OCI-LY3 (cell line): Measurements from ENCODE around the gene CCDC28B.

Experiments used
- H2AFZ ChIP-seq: fragments of 200-600, 300-600 bp; shearing (Covaris generic); 2 replicates; pipeline ENCODE4 v1.6.0; 2014; ENCODE audit warnings: antibody characterized with exemption, low read depth, low read length
- H3K27ac ChIP-seq: fragments of 200-600, 300-600 bp; sonication (generic); 2 replicates; pipeline ENCODE4 v1.5.1; 2014; ENCODE audit warnings: mild to moderate bottlenecking, low read length, moderate library complexity, mixed read lengths
- H3K27me3 ChIP-seq: fragments of 200-600, 300-600 bp; sonication (generic); 2 replicates; pipeline ENCODE4 v1.6.1; 2014; ENCODE audit warnings: low read depth, low read length, mixed read lengths
- H3K36me3 ChIP-seq: fragments of 200-600, 300-600 bp; sonication (generic); replicated peaks from 2 replicates; pipeline ENCODE3; 2014; ENCODE audit warnings: low read depth, low read length, mixed read lengths
- H3K4me1 ChIP-seq: fragments of 300-600, 200-600 bp; sonication (generic); 2 replicates; pipeline ENCODE4 v1.6.1; 2014; ENCODE audit warnings: low read length, mixed read lengths
- H3K4me2 ChIP-seq: fragments of 200-600, 300-600 bp; sonication (generic); 2 replicates; pipeline ENCODE4 v1.6.1; 2014; ENCODE audit warnings: low read length, mixed read lengths
- H3K4me3 ChIP-seq: fragments of 300-600, 200-600 bp; sonication (generic); 2 replicates; pipeline ENCODE4 v1.5.1; 2014; ENCODE audit warnings: antibody characterized with exemption, mild to moderate bottlenecking, low read length, moderate library complexity
- H3K79me2 ChIP-seq: fragments of 300-600, 200-600 bp; shearing (Covaris generic); 2 replicates; pipeline ENCODE4 v1.6.1; 2014; ENCODE audit warnings: mild to moderate bottlenecking, low read length, mixed read lengths
- H3K9ac ChIP-seq: fragments of 300-600, 200-600 bp; shearing (Covaris generic); 2 replicates; pipeline ENCODE4 v1.6.0; 2014; ENCODE audit warnings: mild to moderate bottlenecking, low read length, moderate library complexity
- H3K9me3 ChIP-seq: fragments of 200-600, 300-600 bp; shearing (Covaris generic); 2 replicates; pipeline ENCODE4 v1.6.1; 2014; ENCODE audit warnings: low read length, mixed read lengths; ENCODE audit not compliant: insufficient read depth
- H4K20me1 ChIP-seq: fragments of 200-600, 300-600 bp; sonication (generic); 2 replicates; pipeline ENCODE4 v1.6.1; 2016; ENCODE audit warnings: low read length, mixed read lengths; ENCODE audit not compliant: insufficient read depth
- EZH2phosphoT487 ChIP-seq: fragments of 200-600 bp; shearing (Covaris generic); IDR thresholded peaks from 2 replicates; pipeline ENCODE4 v1.6.1; 2018; ENCODE audit warnings: antibody characterized with exemption, mixed run types, low read depth
- TF ChIP-seq, protein P1 (sequence below): fragments of 200-600, 300-600 bp; sonication (generic); IDR thresholded peaks from 2 replicates; pipeline ENCODE4 v1.5.1; 2014; ENCODE audit warnings: antibody characterized with exemption, low read length, low read depth

CCDC28B gene

GRCh38 chr1:32192220-32192948 lies 8.0 kb upstream of the CCDC28B start:
- no peak overlapping the region for H3K4me3 ChIP-seq
- H3K27ac ChIP-seq: no peak overlapping the region
- no peak overlapping the region for H2AFZ ChIP-seq
- no peak overlapping the region for H3K4me2 ChIP-seq
- H3K36me3 ChIP-seq: peaks cover 50% of the 10 kb centered on the region
- peaks cover 6% of the 10 kb centered on the region; the same call in 1 of the 2 replicates for H3K79me2 ChIP-seq
- no peak overlapping the region for H3K9ac ChIP-seq
- no peaks in the 10 kb centered on the region; the same call in 1 of the 2 replicates for H4K20me1 ChIP-seq
- no peaks in the 10 kb centered on the region for H3K27me3 ChIP-seq
- no peaks in the 10 kb centered on the region for H3K4me1 ChIP-seq
- TF ChIP-seq, protein P1, sequence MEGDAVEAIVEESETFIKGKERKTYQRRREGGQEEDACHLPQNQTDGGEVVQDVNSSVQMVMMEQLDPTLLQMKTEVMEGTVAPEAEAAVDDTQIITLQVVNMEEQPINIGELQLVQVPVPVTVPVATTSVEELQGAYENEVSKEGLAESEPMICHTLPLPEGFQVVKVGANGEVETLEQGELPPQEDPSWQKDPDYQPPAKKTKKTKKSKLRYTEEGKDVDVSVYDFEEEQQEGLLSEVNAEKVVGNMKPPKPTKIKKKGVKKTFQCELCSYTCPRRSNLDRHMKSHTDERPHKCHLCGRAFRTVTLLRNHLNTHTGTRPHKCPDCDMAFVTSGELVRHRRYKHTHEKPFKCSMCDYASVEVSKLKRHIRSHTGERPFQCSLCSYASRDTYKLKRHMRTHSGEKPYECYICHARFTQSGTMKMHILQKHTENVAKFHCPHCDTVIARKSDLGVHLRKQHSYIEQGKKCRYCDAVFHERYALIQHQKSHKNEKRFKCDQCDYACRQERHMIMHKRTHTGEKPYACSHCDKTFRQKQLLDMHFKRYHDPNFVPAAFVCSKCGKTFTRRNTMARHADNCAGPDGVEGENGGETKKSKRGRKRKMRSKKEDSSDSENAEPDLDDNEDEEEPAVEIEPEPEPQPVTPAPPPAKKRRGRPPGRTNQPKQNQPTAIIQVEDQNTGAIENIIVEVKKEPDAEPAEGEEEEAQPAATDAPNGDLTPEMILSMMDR: no peak
- no peak for TF ChIP-seq EZH2phosphoT487
- no peaks in the 10 kb centered on the region for H3K9me3 ChIP-seq

DNA sequence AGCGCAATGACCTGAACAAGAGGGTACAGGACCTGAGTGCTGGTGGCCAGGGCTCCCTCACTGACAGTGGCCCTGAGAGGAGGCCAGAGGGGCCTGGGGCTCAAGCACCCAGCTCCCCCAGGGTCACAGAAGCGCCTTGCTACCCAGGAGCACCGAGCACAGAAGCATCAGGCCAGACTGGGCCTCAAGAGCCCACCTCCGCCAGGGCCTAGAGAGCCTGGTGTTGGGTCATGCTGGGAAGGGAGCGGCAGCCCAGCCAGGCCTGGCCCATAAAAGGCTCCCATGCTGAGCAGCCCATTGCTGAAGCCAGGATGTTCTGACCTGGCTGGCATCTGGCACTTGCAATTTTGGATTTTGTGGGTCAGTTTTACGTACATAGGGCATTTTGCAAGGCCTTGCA lies 5.4 kb upstream of the CCDC28B start:
- H4K20me1 ChIP-seq: no peaks in the 10 kb centered on the region
- H3K4me3 ChIP-seq: no peak overlapping the region
- H3K4me1 ChIP-seq: peaks cover 19% of the 10 kb centered on the region
- no peak overlapping the region for H3K4me2 ChIP-seq
- H2AFZ ChIP-seq: no peak overlapping the region
- no peak overlapping the region for H3K27ac ChIP-seq
- no peaks in the 10 kb centered on the region for H3K79me2 ChIP-seq
- peaks cover 41% of the 10 kb centered on the region for H3K36me3 ChIP-seq
- H3K9me3 ChIP-seq: no peaks in the 10 kb centered on the region
- H3K27me3 ChIP-seq: no peaks in the 10 kb centered on the region
- no peak for TF ChIP-seq EZH2phosphoT487
- TF ChIP-seq, protein P1: no peak
- no peak overlapping the region for H3K9ac ChIP-seq

DNA sequence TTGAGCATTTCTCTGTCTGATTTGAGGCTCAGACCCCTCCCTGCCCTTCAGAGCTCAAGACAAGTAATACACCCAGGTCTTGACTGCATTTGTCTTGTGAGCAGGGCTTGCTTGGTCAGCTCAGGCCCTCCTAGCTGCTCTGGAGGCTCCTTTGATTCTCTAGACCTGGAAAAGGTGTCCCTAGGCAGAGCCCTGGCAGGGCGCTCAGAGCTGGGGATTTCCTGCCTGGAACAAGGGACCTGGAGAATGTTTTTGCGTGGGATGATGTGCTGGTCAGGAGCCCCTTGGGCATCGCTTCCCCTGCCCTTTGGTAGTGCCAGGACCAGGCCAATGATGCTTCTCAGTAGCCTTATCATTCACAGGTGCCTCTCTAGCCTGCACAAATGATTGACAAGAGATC lies 4.9 kb upstream of the CCDC28B start:
- Histone ChIP-seq H3K4me2 (no peak overlapping the region), H3K36me3 (peaks cover 36% of the 10 kb centered on the region), H3K79me2 (no peaks in the 10 kb centered on the region), H3K27me3 (no peaks in the 10 kb centered on the region), H3K4me3 (no peak overlapping the region), H3K27ac (no peak overlapping the region), H3K9me3 (no peaks in the 10 kb centered on the region), H3K4me1 (peaks cover 22% of the 10 kb centered on the region), H4K20me1 (no peaks in the 10 kb centered on the region), H2AFZ (no peak overlapping the region), H3K9ac (no peak overlapping the region)
- TF ChIP-seq, protein P1: no peak
- no peak for TF ChIP-seq EZH2phosphoT487

- Histone ChIP-seq H3K27ac (no peak overlapping the region), H2AFZ (no peak overlapping the region), H3K36me3 (peaks cover 33% of the 10 kb centered on the region), H3K4me3 (no peak overlapping the region), H3K27me3 (no peaks in the 10 kb centered on the region), H3K9me3 (no peaks in the 10 kb centered on the region), H3K4me2 (no peak overlapping the region), H3K4me1 (peaks cover 22% of the 10 kb centered on the region), H3K79me2 (no peaks in the 10 kb centered on the region), H3K9ac (no peak overlapping the region), H4K20me1 (no peaks in the 10 kb centered on the region)
- TF ChIP-seq, protein P1: no peak
- TF ChIP-seq EZH2phosphoT487: no peak
Observed at GRCh38 chr1:32195972-32196823, 4.2 kb upstream of the CCDC28B start.
